Stimulated activated CD4-positive, alpha-beta T cell treated with anti-CD3 and anti-CD28 coated beads, TNF-alpha, amount 100 ng/mL, for 24 hours (primary cell): ENCODE results near the gene HOOK1.
"Not testable (repeated sequence)": the region's sequence is repeated elsewhere in the genome, so short reads cannot be mapped to it uniquely, and the experiment has no call there.

Experiments
- DNase-seq, 3 experiments: peaks; one replicate each; pipeline ENCODE4 v3.0.0-alpha.2; 2020; ENCODE audit warnings: low read depth in 3 of 3

The HOOK1 gene

GRCh38 chr1:59819566-59820438 lies 5.1 kb downstream of the HOOK1 start:
- DNase-seq, result no peak

GRCh38 chr1:59827055-59827643 lies 12.4 kb downstream of the HOOK1 start:
- DNase-seq, result no peak

GRCh38 chr1:59828160-59828559 lies 13.4 kb downstream of the HOOK1 start:
- no peak for DNase-seq

- DNase-seq, result no peak
Measured at GRCh38 chr1:59831529-59831928, 16.8 kb downstream of the HOOK1 start.

- no peak for DNase-seq
Measured at GRCh38 chr1:59833022-59833421, 18.3 kb downstream of the HOOK1 start.

- no peak for DNase-seq
Measured at GRCh38 chr1:59833991-59834390, 19.2 kb downstream of the HOOK1 start.

- not testable (repeated sequence) for DNase-seq
Measured at GRCh38 chr1:59837857-59838256, 23.1 kb downstream of the HOOK1 start.

- DNase-seq, result no peak
Measured at GRCh38 chr1:59845091-59845490, 30.3 kb downstream of the HOOK1 start.

- DNase-seq, result no peak
Measured at GRCh38 chr1:59846209-59846894, 31.6 kb downstream of the HOOK1 start.

- DNase-seq, result no peak
Measured at GRCh38 chr1:59846895-59847282, 32.1 kb downstream of the HOOK1 start.

- DNase-seq, result no peak
Measured at GRCh38 chr1:59852117-59852516, 37.4 kb downstream of the HOOK1 start.

GRCh38 chr1:59855297-59855696 lies 40.5 kb downstream of the HOOK1 start:
- DNase-seq, result not testable (repeated sequence)

- DNase-seq, result no peak
Measured at GRCh38 chr1:59856725-59857338, 42.1 kb downstream of the HOOK1 start.

GRCh38 chr1:59857679-59858354 lies 43.1 kb downstream of the HOOK1 start:
- no peak for DNase-seq

- no peak for DNase-seq
Measured at GRCh38 chr1:59866462-59866861, 51.7 kb downstream of the HOOK1 start.

- DNase-seq, result no peak
Measured at GRCh38 chr1:59871746-59872145, 57.0 kb downstream of the HOOK1 start.

- no peak for DNase-seq
Measured at GRCh38 chr1:59877108-59877682, 62.4 kb downstream of the HOOK1 start.

GRCh38 chr1:59878370-59878769 lies 63.6 kb downstream of the HOOK1 start:
- no peak for DNase-seq

GRCh38 chr1:59879574-59879973 lies 64.8 kb downstream of the HOOK1 start:
- peak in 2 of 3 experiments; percentile 5 to 32 for DNase-seq

- no peak for DNase-seq
Measured at GRCh38 chr1:59879996-59880505, 65.3 kb downstream of the HOOK1 start.

GRCh38 chr1:59880735-59881134 lies 66.0 kb downstream of the HOOK1 start:
- no peak for DNase-seq
